Liver (tissue), 9 donors: ENCODE results near the gene RPS6KB2. TPM values are rescaled to one million over a fixed set of nuclear protein-coding genes. Genes with fewer than 3 reads are reported as not detected.

Experiments
- DNase-seq: peaks from one replicate; pipeline ENCODE4 v3.0.0-alpha.2; 2017; ENCODE audit warnings: low spot score
- H3K27ac ChIP-seq, 2 donors: one replicate each; pipeline ENCODE4 v1.7.0; 2013; ENCODE audit warnings: inconsistent platforms in 2 of 2, low read length in 2 of 2, control low read depth in 1 of 2, low read depth in 1 of 2, mild to moderate bottlenecking in 1 of 2
- H3K27me3 ChIP-seq, 4 donors: one replicate each; pipeline versions ENCODE4 v1.6.1 to v1.7.0; 2013; ENCODE audit warnings: low read length in 3 of 4, inconsistent platforms in 1 of 4, mild to moderate bottlenecking in 1 of 4, moderate library complexity in 1 of 4; ENCODE audit not compliant: control insufficient read depth in 4 of 4, insufficient read depth in 4 of 4
- H3K36me3 ChIP-seq, 4 donors: one replicate each; pipeline versions ENCODE4 v1.6.1 to v1.7.0; 2013; ENCODE audit warnings: low read length in 3 of 4, mild to moderate bottlenecking in 3 of 4, low read depth in 1 of 4, moderate library complexity in 1 of 4; ENCODE audit not compliant: control insufficient read depth in 4 of 4, insufficient read depth in 3 of 4
- H3K4me1 ChIP-seq, 4 donors: one replicate each; pipeline versions ENCODE4 v1.6.1 to v1.7.0; 2013; ENCODE audit warnings: low read length in 3 of 4, mild to moderate bottlenecking in 3 of 4, moderate library complexity in 1 of 4; ENCODE audit not compliant: control insufficient read depth in 4 of 4, insufficient read depth in 4 of 4
- H3K4me3 ChIP-seq, 3 donors: one replicate each; pipeline versions ENCODE4 v1.6.1 to v1.7.0; 2013; ENCODE audit warnings: low read length in 3 of 3, control low read depth in 1 of 3, low read depth in 1 of 3, mild to moderate bottlenecking in 1 of 3
- H3K9ac ChIP-seq, 2 donors: one replicate each; pipeline ENCODE4 v1.7.0; 2013; ENCODE audit warnings: low read length in 2 of 2, mild to moderate bottlenecking in 2 of 2, moderate library complexity in 2 of 2, control low read depth in 1 of 2, low read depth in 1 of 2
- H3K9me3 ChIP-seq, 4 donors: one replicate each; pipeline versions ENCODE4 v1.6.1 to v1.7.0; 2013; ENCODE audit warnings: low read length in 3 of 4; ENCODE audit not compliant: control insufficient read depth in 4 of 4
- EGR1 ChIP-seq, 2 donors: IDR thresholded peaks; 2 replicates each; pipeline ENCODE4 v1.6.1; 2016 to 2018; ENCODE audit warnings: antibody characterized with exemption in 2 of 2, low read depth in 2 of 2
- FOXA1 ChIP-seq: IDR thresholded peaks from 2 replicates; pipeline ENCODE4 v1.6.1; 2016; ENCODE audit warnings: antibody characterized with exemption
- FOXA2 ChIP-seq: IDR thresholded peaks from 2 replicates; pipeline ENCODE4 v1.6.1; 2016; ENCODE audit warnings: antibody characterized with exemption
- GABPA ChIP-seq, 2 donors: IDR thresholded peaks in 1 of 2; conservative IDR thresholded peaks in 1 of 2; 2 replicates each; pipeline ENCODE4 v1.6.1; 2016; ENCODE audit warnings: antibody characterized with exemption in 2 of 2, mild to moderate bottlenecking in 1 of 2, moderate library complexity in 1 of 2
- HNF4A ChIP-seq, 2 donors: conservative IDR thresholded peaks; 2 replicates each; pipeline ENCODE4 v1.6.1; 2016; ENCODE audit warnings: antibody characterized with exemption in 2 of 2, mild to moderate bottlenecking in 2 of 2
- HNF4G ChIP-seq: IDR thresholded peaks from 2 replicates; pipeline ENCODE4 v1.6.1; 2016; ENCODE audit warnings: antibody characterized with exemption
- JUND ChIP-seq, 2 donors: IDR thresholded peaks; 2 replicates each; pipeline ENCODE4 v1.6.1; 2016; ENCODE audit warnings: antibody characterized with exemption in 2 of 2
- NR2F2 ChIP-seq: IDR thresholded peaks from 2 replicates; pipeline ENCODE4 v1.6.1; 2016; ENCODE audit warnings: antibody characterized with exemption
- RAD21 ChIP-seq, 2 donors: IDR thresholded peaks; 2 replicates each; pipeline ENCODE4 v1.6.1; 2016; ENCODE audit warnings: antibody characterized with exemption in 2 of 2, mild to moderate bottlenecking in 2 of 2
- RXRA ChIP-seq, 2 donors: IDR thresholded peaks; 2 replicates each; pipeline ENCODE4 v1.6.1; 2017 to 2018; ENCODE audit warnings: antibody characterized with exemption in 2 of 2, mild to moderate bottlenecking in 1 of 2
- SP1 ChIP-seq: IDR thresholded peaks from 2 replicates; pipeline ENCODE4 v1.6.1; 2018; ENCODE audit warnings: antibody characterized with exemption, mild to moderate bottlenecking
- TAF1 ChIP-seq: conservative IDR thresholded peaks from 2 replicates; pipeline ENCODE4 v1.6.1; 2016; ENCODE audit warnings: antibody characterized with exemption, mild to moderate bottlenecking
- YY1 ChIP-seq: IDR thresholded peaks from 2 replicates; pipeline ENCODE4 v1.6.1; 2016; ENCODE audit warnings: antibody characterized with exemption, mild to moderate bottlenecking
- WGBS: extraction: QIAGEN DNeasy Blood & Tissue Kit; methylation state at CpG from one replicate; pipeline ENCODE4 v1.1.7; 2013; 5-methylcytosine and 5-hydroxymethylcytosine counted together
- polyA plus RNA-seq, 2 donors: library from polyadenylated mRNA; stranded (reverse) in 1 of 2; unstranded in 1 of 2; fragments of 200-250 nt in 1 of 2; fragments of >200 nt in 1 of 2; fragmentation: Nextera tagmentation in 1 of 2; extraction: Ambion mirVana in 1 of 2; gene quantifications; one replicate each; pipeline versions ENCODE4 v1.2.1 to v1.2.3, GENCODE V29; 2013 to 2015
- total RNA-seq, 2 donors: library from RNA; depleted of rRNA; stranded (reverse); fragments of >200 nt; gene quantifications; one replicate each; pipeline ENCODE4 v1.2.3, GENCODE V29; 2014
- TF ChIP-seq, protein P1 (sequence below): IDR thresholded peaks from 2 replicates; pipeline ENCODE4 v1.6.1; 2016; ENCODE audit warnings: antibody characterized with exemption, mild to moderate bottlenecking
- TF ChIP-seq, protein P2 (sequence below): fragments of 150-350 bp; IDR thresholded peaks from 2 replicates; pipeline ENCODE4 v1.5.1; 2017; ENCODE audit warnings: improper control_type of control experiment, low read depth, low read length; ENCODE audit not compliant: missing input control
- TF ChIP-seq, protein P3 (sequence below): IDR thresholded peaks from 2 replicates; pipeline ENCODE4 v1.6.1; 2016; ENCODE audit warnings: antibody characterized with exemption
- TF ChIP-seq, protein P4 (sequence below): IDR thresholded peaks from 2 replicates; pipeline ENCODE4 v1.6.1; 2016; ENCODE audit warnings: antibody characterized with exemption
- donor health status: healthy.
- donor health status: healthy.
- donor health status: healthy.
- donor health status: healthy.
- donor health status: healthy.

RPS6KB2 gene
- total and polyA plus RNA-seq, 4 donors, result 31.5 to 49.6 (median 37.7) TPM

DNA sequence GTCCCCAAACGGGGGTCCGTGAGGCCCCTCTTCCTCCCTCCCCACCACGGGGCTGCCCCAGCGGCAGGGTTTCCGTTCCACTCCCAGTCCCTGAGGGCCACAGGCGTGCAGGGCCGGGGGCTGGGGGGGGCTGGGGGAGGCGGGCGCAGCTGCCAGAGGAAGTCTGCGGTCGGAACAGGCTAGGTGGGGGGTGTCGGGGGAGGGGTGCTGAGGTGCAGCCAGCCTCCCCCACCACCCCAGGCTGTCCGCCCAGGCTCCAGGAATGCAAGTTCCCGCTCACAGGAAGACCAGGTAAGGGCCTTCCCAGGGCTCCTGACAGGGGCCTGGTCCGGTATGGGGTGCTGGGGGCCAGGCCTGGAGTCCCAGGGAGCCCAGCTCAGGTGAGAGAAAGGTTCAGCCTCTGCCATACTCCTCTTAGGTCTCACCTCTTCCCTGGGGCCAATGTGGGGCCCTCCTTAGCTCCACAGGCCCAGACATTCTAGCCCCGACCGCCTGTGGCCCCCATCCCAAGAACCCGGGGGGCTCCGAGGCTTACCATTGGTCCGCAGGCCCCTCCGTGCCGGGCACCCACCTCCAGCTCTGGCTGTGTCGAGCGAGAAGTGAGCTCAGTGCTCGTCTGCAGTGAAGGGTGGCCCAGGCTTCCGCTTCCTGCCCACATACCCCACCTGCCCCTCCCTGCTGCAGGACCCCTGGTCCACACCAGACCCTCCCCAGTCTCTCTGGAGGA is 9.0 kb downstream of the RPS6KB2 start, which contains the start of gene PTPRCAP:
Gene PTPRCAP, minus strand, starts transcription at position 601 of the 727 bp plus-strand sequence. Its CDS starts 63 bp downstream, at position 538.
- Histone ChIP-seq H3K4me1 (peaks cover 0 to 13% (median 5%) of the 10 kb centered on the region in 4 donors), H3K36me3 (peaks cover 3 to 40% (median 8%) of the 10 kb centered on the region in 4 donors), H3K4me3 (peak within 1 kb of the TSS in 2 of 3 donors; percentile 7 to 17), H3K9ac (peak within 1 kb of the TSS in 1 of 2 donors; percentile 53), H3K9me3 (no peaks in the 10 kb centered on the region), H3K27me3 (no peaks in the 10 kb centered on the region), H3K27ac (peak within 1 kb of the TSS in 1 of 2 donors; percentile 59)
- WGBS, result 74% methylated on average over 26 of the region's 26 CpGs
- TF ChIP-seq NR2F2 (no peak), EGR1 (IDR thresholded peaks at IDR 0.05; ENCODE audit: low read depth in 2 of 2) (no peak), GABPA (IDR thresholded peaks at IDR 0.05 in 1 of 2, conservative IDR thresholded peaks at IDR 0.05 in 1 of 2) (no peak), HNF4G (no peak), HNF4A (conservative IDR thresholded peaks at IDR 0.05) (no peak), FOXA2 (no peak), SP1 (no peak), RXRA (IDR thresholded peaks at IDR 0.05) (no peak), TAF1 (no peak), JUND (IDR thresholded peaks at IDR 0.05) (no peak), FOXA1 (no peak)
- TF ChIP-seq, protein P1, sequence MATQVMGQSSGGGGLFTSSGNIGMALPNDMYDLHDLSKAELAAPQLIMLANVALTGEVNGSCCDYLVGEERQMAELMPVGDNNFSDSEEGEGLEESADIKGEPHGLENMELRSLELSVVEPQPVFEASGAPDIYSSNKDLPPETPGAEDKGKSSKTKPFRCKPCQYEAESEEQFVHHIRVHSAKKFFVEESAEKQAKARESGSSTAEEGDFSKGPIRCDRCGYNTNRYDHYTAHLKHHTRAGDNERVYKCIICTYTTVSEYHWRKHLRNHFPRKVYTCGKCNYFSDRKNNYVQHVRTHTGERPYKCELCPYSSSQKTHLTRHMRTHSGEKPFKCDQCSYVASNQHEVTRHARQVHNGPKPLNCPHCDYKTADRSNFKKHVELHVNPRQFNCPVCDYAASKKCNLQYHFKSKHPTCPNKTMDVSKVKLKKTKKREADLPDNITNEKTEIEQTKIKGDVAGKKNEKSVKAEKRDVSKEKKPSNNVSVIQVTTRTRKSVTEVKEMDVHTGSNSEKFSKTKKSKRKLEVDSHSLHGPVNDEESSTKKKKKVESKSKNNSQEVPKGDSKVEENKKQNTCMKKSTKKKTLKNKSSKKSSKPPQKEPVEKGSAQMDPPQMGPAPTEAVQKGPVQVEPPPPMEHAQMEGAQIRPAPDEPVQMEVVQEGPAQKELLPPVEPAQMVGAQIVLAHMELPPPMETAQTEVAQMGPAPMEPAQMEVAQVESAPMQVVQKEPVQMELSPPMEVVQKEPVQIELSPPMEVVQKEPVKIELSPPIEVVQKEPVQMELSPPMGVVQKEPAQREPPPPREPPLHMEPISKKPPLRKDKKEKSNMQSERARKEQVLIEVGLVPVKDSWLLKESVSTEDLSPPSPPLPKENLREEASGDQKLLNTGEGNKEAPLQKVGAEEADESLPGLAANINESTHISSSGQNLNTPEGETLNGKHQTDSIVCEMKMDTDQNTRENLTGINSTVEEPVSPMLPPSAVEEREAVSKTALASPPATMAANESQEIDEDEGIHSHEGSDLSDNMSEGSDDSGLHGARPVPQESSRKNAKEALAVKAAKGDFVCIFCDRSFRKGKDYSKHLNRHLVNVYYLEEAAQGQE, result no peak
- TF ChIP-seq, protein P2, sequence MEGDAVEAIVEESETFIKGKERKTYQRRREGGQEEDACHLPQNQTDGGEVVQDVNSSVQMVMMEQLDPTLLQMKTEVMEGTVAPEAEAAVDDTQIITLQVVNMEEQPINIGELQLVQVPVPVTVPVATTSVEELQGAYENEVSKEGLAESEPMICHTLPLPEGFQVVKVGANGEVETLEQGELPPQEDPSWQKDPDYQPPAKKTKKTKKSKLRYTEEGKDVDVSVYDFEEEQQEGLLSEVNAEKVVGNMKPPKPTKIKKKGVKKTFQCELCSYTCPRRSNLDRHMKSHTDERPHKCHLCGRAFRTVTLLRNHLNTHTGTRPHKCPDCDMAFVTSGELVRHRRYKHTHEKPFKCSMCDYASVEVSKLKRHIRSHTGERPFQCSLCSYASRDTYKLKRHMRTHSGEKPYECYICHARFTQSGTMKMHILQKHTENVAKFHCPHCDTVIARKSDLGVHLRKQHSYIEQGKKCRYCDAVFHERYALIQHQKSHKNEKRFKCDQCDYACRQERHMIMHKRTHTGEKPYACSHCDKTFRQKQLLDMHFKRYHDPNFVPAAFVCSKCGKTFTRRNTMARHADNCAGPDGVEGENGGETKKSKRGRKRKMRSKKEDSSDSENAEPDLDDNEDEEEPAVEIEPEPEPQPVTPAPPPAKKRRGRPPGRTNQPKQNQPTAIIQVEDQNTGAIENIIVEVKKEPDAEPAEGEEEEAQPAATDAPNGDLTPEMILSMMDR, result no peak
- TF ChIP-seq, protein P3, sequence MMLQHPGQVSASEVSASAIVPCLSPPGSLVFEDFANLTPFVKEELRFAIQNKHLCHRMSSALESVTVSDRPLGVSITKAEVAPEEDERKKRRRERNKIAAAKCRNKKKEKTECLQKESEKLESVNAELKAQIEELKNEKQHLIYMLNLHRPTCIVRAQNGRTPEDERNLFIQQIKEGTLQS, result no peak
- TF ChIP-seq, protein P4, sequence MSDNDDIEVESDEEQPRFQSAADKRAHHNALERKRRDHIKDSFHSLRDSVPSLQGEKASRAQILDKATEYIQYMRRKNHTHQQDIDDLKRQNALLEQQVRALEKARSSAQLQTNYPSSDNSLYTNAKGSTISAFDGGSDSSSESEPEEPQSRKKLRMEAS, result no peak
- no peak for DNase-seq

DNA sequence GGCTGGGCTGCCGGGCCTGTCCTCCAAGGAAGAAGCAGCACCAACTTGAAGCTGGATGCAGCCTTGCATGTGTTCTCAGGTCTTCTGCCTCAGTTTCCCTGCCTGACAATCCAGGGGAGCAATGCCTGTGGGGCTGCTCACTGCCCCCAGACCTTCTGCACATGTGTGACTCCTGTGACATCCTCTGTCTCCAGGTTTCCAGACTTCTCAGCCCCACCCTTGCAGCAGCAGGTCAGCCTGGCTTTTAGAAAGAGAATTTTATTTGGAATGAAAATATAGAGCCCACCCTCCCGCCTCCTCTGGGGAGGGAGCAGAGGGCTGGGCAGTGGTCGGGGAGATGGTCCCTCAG is 9.5 kb downstream of the RPS6KB2 start:
- Histone ChIP-seq H3K27me3 (no peaks in the 10 kb centered on the region), H3K36me3 (peaks cover 2 to 35% (median 8%) of the 10 kb centered on the region in 4 donors), H3K4me1 (peaks cover 4 to 18% (median 10%) of the 10 kb centered on the region in 4 donors), H3K9me3 (no peaks in the 10 kb centered on the region), H3K4me3 (peak overlapping the region in 1 of 3 donors; percentile 17), H3K9ac (no peak overlapping the region), H3K27ac (peak overlapping the region in 1 of 2 donors; percentile 59)
- WGBS, result 77% methylated on average over 3 of the region's 3 CpGs
- no peak for DNase-seq
- TF ChIP-seq, protein P4, result no peak
- TF ChIP-seq HNF4A (conservative IDR thresholded peaks at IDR 0.05) (no peak), YY1 (no peak), SP1 (no peak), FOXA1 (no peak), RXRA (IDR thresholded peaks at IDR 0.05) (no peak), NR2F2 (no peak), TAF1 (no peak), GABPA (IDR thresholded peaks at IDR 0.05 in 1 of 2, conservative IDR thresholded peaks at IDR 0.05 in 1 of 2) (no peak), RAD21 (IDR thresholded peaks at IDR 0.05) (no peak), FOXA2 (no peak), EGR1 (IDR thresholded peaks at IDR 0.05; ENCODE audit: low read depth in 2 of 2) (no peak), HNF4G (no peak), JUND (IDR thresholded peaks at IDR 0.05) (no peak)
- TF ChIP-seq, protein P2, result no peak
- TF ChIP-seq, protein P1, result no peak
